Measurements from ENCODE around the gene SLC2A6.
"Not testable (repeated sequence)": the region's sequence is repeated elsewhere in the genome, so short reads cannot be mapped to it uniquely, and the experiment has no call there.

The SLC2A6 gene

DNA sequence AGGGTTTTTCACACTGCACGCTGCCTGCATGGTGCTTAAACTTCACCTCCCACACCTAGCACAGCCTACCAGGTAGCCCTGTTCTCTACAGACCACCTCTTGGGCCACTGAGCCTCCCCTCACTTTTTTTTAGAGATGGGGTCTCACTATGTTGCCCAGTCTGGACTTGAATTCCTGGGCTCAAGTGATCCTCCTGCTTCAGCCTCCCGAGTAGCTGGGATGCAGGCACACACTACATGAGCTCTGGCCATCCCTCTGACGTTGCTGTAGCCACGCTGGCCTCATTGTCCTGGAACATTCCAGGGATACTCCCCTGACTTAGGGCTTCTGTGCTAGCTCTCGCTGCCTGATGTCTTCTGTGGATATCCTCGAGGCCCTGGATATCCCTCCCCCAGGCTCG is 26.3 kb downstream of the SLC2A6 start:
- no peak for DNase-seq (ENCODE audit: low read depth)
- TF ChIP-seq, protein P1, sequence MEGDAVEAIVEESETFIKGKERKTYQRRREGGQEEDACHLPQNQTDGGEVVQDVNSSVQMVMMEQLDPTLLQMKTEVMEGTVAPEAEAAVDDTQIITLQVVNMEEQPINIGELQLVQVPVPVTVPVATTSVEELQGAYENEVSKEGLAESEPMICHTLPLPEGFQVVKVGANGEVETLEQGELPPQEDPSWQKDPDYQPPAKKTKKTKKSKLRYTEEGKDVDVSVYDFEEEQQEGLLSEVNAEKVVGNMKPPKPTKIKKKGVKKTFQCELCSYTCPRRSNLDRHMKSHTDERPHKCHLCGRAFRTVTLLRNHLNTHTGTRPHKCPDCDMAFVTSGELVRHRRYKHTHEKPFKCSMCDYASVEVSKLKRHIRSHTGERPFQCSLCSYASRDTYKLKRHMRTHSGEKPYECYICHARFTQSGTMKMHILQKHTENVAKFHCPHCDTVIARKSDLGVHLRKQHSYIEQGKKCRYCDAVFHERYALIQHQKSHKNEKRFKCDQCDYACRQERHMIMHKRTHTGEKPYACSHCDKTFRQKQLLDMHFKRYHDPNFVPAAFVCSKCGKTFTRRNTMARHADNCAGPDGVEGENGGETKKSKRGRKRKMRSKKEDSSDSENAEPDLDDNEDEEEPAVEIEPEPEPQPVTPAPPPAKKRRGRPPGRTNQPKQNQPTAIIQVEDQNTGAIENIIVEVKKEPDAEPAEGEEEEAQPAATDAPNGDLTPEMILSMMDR (IDR thresholded peaks at IDR 0.05; ENCODE audit: insufficient read depth, low read depth, low read length, missing control alignments), result no peak
- no peak overlapping the region for H3K4me3 ChIP-seq (ENCODE audit: low read length)

DNA sequence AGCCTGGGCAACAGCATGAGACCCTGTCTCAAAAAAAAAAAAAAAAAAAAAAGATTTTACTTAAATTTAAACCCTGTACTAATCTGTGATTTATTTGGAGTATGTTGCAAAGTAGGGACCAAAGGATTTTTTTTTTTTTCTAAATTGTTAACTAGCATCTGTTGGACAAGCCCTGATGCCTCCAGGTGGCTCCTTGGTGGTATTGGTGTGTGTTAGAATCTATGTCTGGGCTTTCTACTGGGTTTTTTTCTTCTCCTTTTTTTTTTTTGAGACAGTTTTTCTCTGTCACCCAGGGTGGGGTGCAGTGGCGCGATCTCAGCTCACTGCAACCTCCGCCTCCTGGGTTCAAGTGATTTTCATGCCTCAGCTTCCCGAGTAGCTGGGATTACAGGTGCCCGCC is 27.0 kb downstream of the SLC2A6 start:
- not testable (repeated sequence) for DNase-seq (ENCODE audit: low read depth); H3K4me3 ChIP-seq (ENCODE audit: low read length)

DNA sequence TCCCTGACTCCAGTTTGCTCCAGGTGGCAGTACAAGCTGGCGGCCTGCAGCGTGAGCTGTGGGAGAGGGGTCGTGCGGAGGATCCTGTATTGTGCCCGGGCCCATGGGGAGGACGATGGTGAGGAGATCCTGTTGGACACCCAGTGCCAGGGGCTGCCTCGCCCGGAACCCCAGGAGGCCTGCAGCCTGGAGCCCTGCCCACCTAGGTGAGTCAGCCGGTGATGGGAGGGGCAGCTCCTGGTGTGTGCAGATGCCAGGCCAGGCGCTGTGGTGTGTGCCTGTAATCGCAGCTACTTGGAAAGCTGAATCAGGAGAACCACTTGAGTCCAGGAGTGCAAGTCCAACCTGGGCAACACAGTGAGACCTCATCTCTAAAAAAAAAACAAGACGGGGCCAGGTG is 29.1 kb downstream of the SLC2A6 start:
- TF ChIP-seq, protein P1 (IDR thresholded peaks at IDR 0.05; ENCODE audit: insufficient read depth, low read depth, low read length, missing control alignments), result peak; percentile 21
- peak; percentile 83 for DNase-seq (ENCODE audit: low read depth)
- H3K4me3 ChIP-seq (ENCODE audit: low read length), result no peak overlapping the region

DNA sequence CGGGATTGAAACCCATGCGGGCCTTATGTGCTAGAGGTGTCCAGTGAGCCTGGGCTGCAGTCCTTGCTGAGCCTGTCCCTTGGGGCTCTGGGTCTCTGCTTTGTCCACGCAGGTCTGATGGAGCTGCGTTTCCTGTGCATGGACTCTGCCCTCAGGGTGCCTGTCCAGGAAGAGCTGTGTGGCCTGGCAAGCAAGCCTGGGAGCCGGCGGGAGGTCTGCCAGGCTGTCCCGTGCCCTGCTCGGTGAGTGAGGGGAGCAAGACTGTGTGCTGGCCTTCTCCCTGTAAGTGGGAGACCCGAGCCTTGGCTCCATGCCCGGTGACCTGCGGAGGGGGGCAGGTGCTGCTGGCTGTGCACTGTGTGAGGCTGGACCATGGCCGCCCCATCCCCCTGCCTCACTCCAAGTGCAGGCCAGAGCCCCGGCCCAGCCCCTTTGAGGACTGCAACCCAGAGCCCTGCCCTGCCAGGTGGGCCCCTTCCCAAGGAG is 30.4 kb downstream of the SLC2A6 start:
- no peak overlapping the region for H3K4me3 ChIP-seq (ENCODE audit: low read length)
- TF ChIP-seq, protein P1 (IDR thresholded peaks at IDR 0.05; ENCODE audit: insufficient read depth, low read depth, low read length, missing control alignments), result no peak
- DNase-seq (ENCODE audit: low read depth), result no peak

DNA sequence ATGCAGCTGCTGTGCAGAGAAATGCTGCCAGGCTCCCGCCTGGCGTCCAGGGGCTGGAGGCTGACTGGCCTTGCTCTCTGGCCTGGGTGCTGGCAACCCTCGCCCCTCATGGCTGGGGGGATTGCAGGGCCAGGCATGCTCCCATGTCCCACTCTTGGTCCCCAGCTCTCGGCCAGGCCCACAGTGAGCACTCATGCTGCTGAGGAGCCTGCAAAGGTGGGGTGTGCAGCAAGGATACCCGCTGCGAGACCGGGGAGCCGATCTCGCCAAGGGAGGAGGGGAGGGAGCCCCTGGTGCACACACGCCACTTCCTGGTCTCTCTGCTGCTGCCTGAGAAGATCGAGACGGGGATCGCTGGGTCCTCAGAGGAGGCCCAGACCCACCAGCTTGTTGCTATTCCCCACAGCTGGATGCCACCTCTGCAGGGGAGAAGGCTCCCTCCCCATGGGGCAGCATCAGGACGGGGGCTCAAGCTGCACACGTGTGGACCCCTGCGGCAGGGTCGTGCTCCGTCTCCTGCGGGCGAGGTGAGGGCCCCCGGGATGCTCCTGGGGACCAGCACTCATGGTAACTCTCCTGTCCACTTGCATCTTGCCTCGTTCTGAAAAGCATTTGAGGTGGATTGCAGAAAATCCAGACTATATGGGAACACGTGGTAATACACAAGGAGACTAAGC is 33.5 kb downstream of the SLC2A6 start:
- no peak for DNase-seq (ENCODE audit: low read depth)
- TF ChIP-seq, protein P1 (IDR thresholded peaks at IDR 0.05; ENCODE audit: insufficient read depth, low read depth, low read length, missing control alignments), result no peak
- no peak overlapping the region for H3K4me3 ChIP-seq (ENCODE audit: low read length)

DNA sequence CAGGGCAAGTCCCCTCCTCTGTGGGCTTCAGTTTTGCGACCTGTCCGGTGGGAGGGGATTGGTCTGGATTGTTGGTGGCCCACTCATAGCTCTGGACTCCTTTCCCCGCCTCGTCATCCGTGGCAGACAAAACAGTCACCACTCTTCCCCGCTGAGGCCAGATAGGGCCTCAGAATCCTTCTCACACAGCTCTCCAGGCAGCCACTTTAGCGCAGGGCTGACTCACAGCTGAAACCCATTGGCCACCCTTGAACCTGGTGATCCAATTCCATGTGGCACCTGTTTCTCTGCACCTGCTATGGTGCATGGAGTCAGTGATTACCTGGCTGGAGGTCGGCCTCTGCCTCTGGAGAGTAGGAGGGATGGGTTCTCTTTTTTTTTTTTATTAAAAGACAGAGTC is 34.9 kb downstream of the SLC2A6 start:
- DNase-seq (ENCODE audit: low read depth), result peak; percentile 29
- no peak overlapping the region for H3K4me3 ChIP-seq (ENCODE audit: low read length)
- TF ChIP-seq, protein P1 (IDR thresholded peaks at IDR 0.05; ENCODE audit: insufficient read depth, low read depth, low read length, missing control alignments), result no peak

DNA sequence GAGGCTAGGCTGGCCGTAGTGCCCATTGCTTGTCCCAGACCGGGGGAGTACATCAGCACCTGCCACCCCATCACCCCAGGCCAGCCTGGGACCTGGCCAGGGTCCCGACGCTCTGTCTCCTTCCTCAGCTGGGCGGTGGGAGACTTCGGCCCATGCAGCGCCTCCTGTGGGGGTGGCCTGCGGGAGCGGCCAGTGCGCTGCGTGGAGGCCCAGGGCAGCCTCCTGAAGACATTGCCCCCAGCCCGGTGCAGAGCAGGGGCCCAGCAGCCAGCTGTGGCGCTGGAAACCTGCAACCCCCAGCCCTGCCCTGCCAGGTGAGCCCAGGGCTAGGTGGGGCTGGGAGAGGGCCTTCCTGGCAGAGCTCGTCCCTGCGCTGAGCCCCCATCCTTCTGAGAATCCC is 35.7 kb downstream of the SLC2A6 start:
- no peak overlapping the region for H3K4me3 ChIP-seq (ENCODE audit: low read length)
- TF ChIP-seq, protein P1 (IDR thresholded peaks at IDR 0.05; ENCODE audit: insufficient read depth, low read depth, low read length, missing control alignments), result no peak
- no peak for DNase-seq (ENCODE audit: low read depth)

Measured in epithelial cell of esophagus (primary cell).